Dendritic cell treated with granulocyte-macrophage colony-stimulating factor and Interleukin-4, amounts not matched to agents 40 ng/mL and 50 ng/mL, for 4 days (primary cell): Measurements from ENCODE around the gene GMPR2.

Experiments used
- H3K27ac Mint-ChIP-seq: one replicate; pipeline ENCODE4 v1.8.0; 2022; ENCODE audit warnings: mild to moderate bottlenecking, mixed read lengths
- H3K27me3 Mint-ChIP-seq: one replicate; pipeline ENCODE4 v1.8.0; 2022; ENCODE audit warnings: mild to moderate bottlenecking, mixed read lengths
- H3K36me3 Mint-ChIP-seq: one replicate; pipeline ENCODE4 v1.8.0; 2022; ENCODE audit warnings: low read depth, mixed read lengths
- H3K4me1 Mint-ChIP-seq: one replicate; pipeline ENCODE4 v1.8.0; 2022; ENCODE audit warnings: low read depth, mixed read lengths
- H3K4me3 Mint-ChIP-seq: one replicate; pipeline ENCODE4 v1.8.0; 2022; ENCODE audit warnings: mild to moderate bottlenecking, moderate library complexity, mixed read lengths
- H3K9me3 Mint-ChIP-seq: one replicate; pipeline ENCODE4 v1.8.0; 2022; ENCODE audit warnings: mixed read lengths
- intact Hi-C: fragments of 100-400 bp; cut with micrococcal nuclease; formaldehyde crosslinking; loops from one replicate; pipeline ENCODE4 v1.15.0; 2022

GMPR2 gene

GRCh38 chr14:24232645-24233537 lies at the start of gene GMPR2:
Gene GMPR2, plus strand, starts transcription at chr14:24232929. Its CDS starts 325 bp downstream, at chr14:24233254.
- Mint-ChIP-seq H3K27ac (peak within 1 kb of the TSS; percentile 88), H3K27me3 (no peaks in the 10 kb centered on the region), H3K9me3 (no peaks in the 10 kb centered on the region), H3K36me3 (peaks cover 63% of the 10 kb centered on the region), H3K4me1 (peaks cover 68% of the 10 kb centered on the region), H3K4me3 (peak within 1 kb of the TSS; percentile 92)
- intact Hi-C loops: loop anchor here (1.0 to 2.0 kb wide), 4 partner anchors 9 to 86 kb away; partner anchors contain the start of genes IPO4, MDP1, PSME2 and RNF31

- Mint-ChIP-seq H3K36me3 (peaks cover 92% of the 10 kb centered on the region), H3K27ac (no peak overlapping the region), H3K27me3 (no peaks in the 10 kb centered on the region), H3K4me3 (no peak overlapping the region), H3K9me3 (no peaks in the 10 kb centered on the region), H3K4me1 (peaks cover 12% of the 10 kb centered on the region)
- intact Hi-C loops: no loop called here
Measured at GRCh38 chr14:24183014-24183481, 49.7 kb upstream of the GMPR2 start.

- H3K36me3 Mint-ChIP-seq: peaks cover 84% of the 10 kb centered on the region
- peaks cover 22% of the 10 kb centered on the region for H3K4me1 Mint-ChIP-seq
- H3K9me3 Mint-ChIP-seq: no peaks in the 10 kb centered on the region
- H3K4me3 Mint-ChIP-seq: no peak overlapping the region
- H3K27me3 Mint-ChIP-seq: no peaks in the 10 kb centered on the region
- intact Hi-C loops: no loop called here
- H3K27ac Mint-ChIP-seq: no peak overlapping the region
Measured at GRCh38 chr14:24184104-24184970, 48.4 kb upstream of the GMPR2 start.

GRCh38 chr14:24185026-24185425 lies 47.7 kb upstream of the GMPR2 start:
- H3K4me3 Mint-ChIP-seq: no peak overlapping the region
- intact Hi-C loops: no loop called here
- H3K9me3 Mint-ChIP-seq: no peaks in the 10 kb centered on the region
- peaks cover 81% of the 10 kb centered on the region for H3K36me3 Mint-ChIP-seq
- no peaks in the 10 kb centered on the region for H3K27me3 Mint-ChIP-seq
- H3K4me1 Mint-ChIP-seq: peaks cover 27% of the 10 kb centered on the region
- H3K27ac Mint-ChIP-seq: no peak overlapping the region

- intact Hi-C loops: no loop called here
- no peaks in the 10 kb centered on the region for H3K9me3 Mint-ChIP-seq
- H3K4me3 Mint-ChIP-seq: no peak overlapping the region
- peaks cover 31% of the 10 kb centered on the region for H3K4me1 Mint-ChIP-seq
- H3K36me3 Mint-ChIP-seq: peaks cover 81% of the 10 kb centered on the region
- H3K27me3 Mint-ChIP-seq: no peaks in the 10 kb centered on the region
- no peak overlapping the region for H3K27ac Mint-ChIP-seq
Measured at GRCh38 chr14:24185741-24186140, 47.0 kb upstream of the GMPR2 start.

GRCh38 chr14:24186831-24187538 lies 45.7 kb upstream of the GMPR2 start:
- peaks cover 37% of the 10 kb centered on the region for H3K4me1 Mint-ChIP-seq
- H3K9me3 Mint-ChIP-seq: no peaks in the 10 kb centered on the region
- peaks cover 80% of the 10 kb centered on the region for H3K36me3 Mint-ChIP-seq
- intact Hi-C loops: no loop called here
- H3K27me3 Mint-ChIP-seq: no peaks in the 10 kb centered on the region
- peak overlapping the region; percentile 81 for H3K27ac Mint-ChIP-seq
- H3K4me3 Mint-ChIP-seq: no peak overlapping the region

GRCh38 chr14:24187539-24187915 lies 45.2 kb upstream of the GMPR2 start:
- intact Hi-C loops: no loop called here
- no peaks in the 10 kb centered on the region for H3K27me3 Mint-ChIP-seq
- peaks cover 80% of the 10 kb centered on the region for H3K36me3 Mint-ChIP-seq
- H3K27ac Mint-ChIP-seq: peak overlapping the region; percentile 81
- no peaks in the 10 kb centered on the region for H3K9me3 Mint-ChIP-seq
- H3K4me3 Mint-ChIP-seq: peak overlapping the region; percentile 85
- H3K4me1 Mint-ChIP-seq: peaks cover 42% of the 10 kb centered on the region

GRCh38 chr14:24188251-24189058 lies 44.3 kb upstream of the GMPR2 start, which contains the start of gene IPO4:
Gene IPO4, minus strand, starts transcription at chr14:24188816. Its CDS starts 29 bp downstream, at chr14:24188787.
- intact Hi-C loops: loop anchor here (1.0 to 2.0 kb wide), 3 partner anchors 42 to 74 kb away; partner anchors contain the start of genes DCAF11, GMPR2, NEDD8 and NRL
- H3K27ac Mint-ChIP-seq: peak within 1 kb of the TSS; percentile 81
- H3K4me3 Mint-ChIP-seq: peak within 1 kb of the TSS; percentile 85
- H3K4me1 Mint-ChIP-seq: peaks cover 47% of the 10 kb centered on the region
- H3K27me3 Mint-ChIP-seq: no peaks in the 10 kb centered on the region
- H3K36me3 Mint-ChIP-seq: peaks cover 78% of the 10 kb centered on the region
- no peaks in the 10 kb centered on the region for H3K9me3 Mint-ChIP-seq

GRCh38 chr14:24189059-24189375 lies 43.7 kb upstream of the GMPR2 start:
- peaks cover 50% of the 10 kb centered on the region for H3K4me1 Mint-ChIP-seq
- H3K27ac Mint-ChIP-seq: peak overlapping the region; percentile 81
- H3K27me3 Mint-ChIP-seq: no peaks in the 10 kb centered on the region
- no peaks in the 10 kb centered on the region for H3K9me3 Mint-ChIP-seq
- intact Hi-C loops: loop anchor here (2.0 kb wide), 1 partner anchor 42 kb away; the partner anchor contains the start of genes PSME2 and RNF31
- peaks cover 73% of the 10 kb centered on the region for H3K36me3 Mint-ChIP-seq
- peak overlapping the region; percentile 85 for H3K4me3 Mint-ChIP-seq

- intact Hi-C loops: loop anchor here (2.0 kb wide), 1 partner anchor 43 kb away; the partner anchor contains the start of genes PSME2 and RNF31
- Mint-ChIP-seq H3K27me3 (no peaks in the 10 kb centered on the region), H3K27ac (peak overlapping the region; percentile 81), H3K36me3 (peaks cover 68% of the 10 kb centered on the region), H3K4me1 (peaks cover 54% of the 10 kb centered on the region), H3K4me3 (no peak overlapping the region), H3K9me3 (no peaks in the 10 kb centered on the region)
Measured at GRCh38 chr14:24189460-24189859, 43.3 kb upstream of the GMPR2 start.

GRCh38 chr14:24190416-24190815 lies 42.3 kb upstream of the GMPR2 start:
- Mint-ChIP-seq H3K27ac (no peak overlapping the region), H3K4me3 (no peak overlapping the region), H3K27me3 (no peaks in the 10 kb centered on the region), H3K36me3 (peaks cover 66% of the 10 kb centered on the region), H3K4me1 (peaks cover 62% of the 10 kb centered on the region), H3K9me3 (no peaks in the 10 kb centered on the region)
- intact Hi-C loops: no loop called here

GRCh38 chr14:24192933-24193332 lies 39.8 kb upstream of the GMPR2 start:
- Mint-ChIP-seq H3K4me1 (peaks cover 66% of the 10 kb centered on the region), H3K27me3 (no peaks in the 10 kb centered on the region), H3K27ac (no peak overlapping the region), H3K36me3 (peaks cover 66% of the 10 kb centered on the region), H3K9me3 (no peaks in the 10 kb centered on the region), H3K4me3 (no peak overlapping the region)
- intact Hi-C loops: no loop called here
